Measurements from ENCODE around the gene HADHB.
A peak's percentile ranks its signal among the peaks of the same experiment; 100 is the strongest.
"Not testable (repeated sequence)": the region's sequence is repeated elsewhere in the genome, so short reads cannot be mapped to it uniquely, and the experiment has no call there.

Gene HADHB

GRCh38 chr2:26298638-26299393, 54.1 kb downstream of the HADHB start:
- DNase-seq, result no peak

GRCh38 chr2:26299471-26300101, 54.8 kb downstream of the HADHB start:
- no peak for DNase-seq

- no peak for DNase-seq
Observed at GRCh38 chr2:26300234-26300925, 55.6 kb downstream of the HADHB start.

- no peak for DNase-seq
Observed at GRCh38 chr2:26302846-26303245, 58.1 kb downstream of the HADHB start.

- not testable (repeated sequence) for DNase-seq
Observed at GRCh38 chr2:26305094-26305493, 60.4 kb downstream of the HADHB start.

GRCh38 chr2:26305540-26305939, 60.8 kb downstream of the HADHB start:
- no peak for DNase-seq

GRCh38 chr2:26309921-26310320, 65.2 kb downstream of the HADHB start:
- DNase-seq, result no peak

GRCh38 chr2:26312471-26312870, 67.7 kb downstream of the HADHB start:
- no peak for DNase-seq

GRCh38 chr2:26313446-26313845, 68.7 kb downstream of the HADHB start:
- no peak for DNase-seq

GRCh38 chr2:26314243-26314642, 69.5 kb downstream of the HADHB start:
- no peak for DNase-seq

- DNase-seq, result no peak
Observed at GRCh38 chr2:26316041-26316440, 71.3 kb downstream of the HADHB start.

GRCh38 chr2:26316845-26317244, 72.1 kb downstream of the HADHB start:
- DNase-seq, result no peak

- no peak for DNase-seq
Observed at GRCh38 chr2:26317377-26318105, 72.8 kb downstream of the HADHB start.

GRCh38 chr2:26318950-26319349, 74.2 kb downstream of the HADHB start:
- DNase-seq, result no peak

GRCh38 chr2:26324479-26324878, 79.7 kb downstream of the HADHB start:
- not testable (repeated sequence) for DNase-seq

GRCh38 chr2:26324903-26325302, 80.2 kb downstream of the HADHB start:
- no peak for DNase-seq

- DNase-seq, result no peak
Observed at GRCh38 chr2:26325851-26326250, 81.1 kb downstream of the HADHB start.

GRCh38 chr2:26326514-26326913, 81.8 kb downstream of the HADHB start:
- no peak for DNase-seq

GRCh38 chr2:26327291-26328272, 82.8 kb downstream of the HADHB start:
- DNase-seq, result no peak

- DNase-seq, result not testable (repeated sequence)
Observed at GRCh38 chr2:26329083-26329482, 84.3 kb downstream of the HADHB start.

GRCh38 chr2:26330114-26330549, 85.4 kb downstream of the HADHB start:
- peak; percentile 74 for DNase-seq

GRCh38 chr2:26330604-26331003, 85.9 kb downstream of the HADHB start:
- DNase-seq, result no peak
